ENCODE data around the gene FGD5.

FGD5 gene

GRCh38 chr3:14920536-14920935, 101.8 kb downstream of the FGD5 start:
- no peaks in the 10 kb centered on the region for H3K27me3 ChIP-seq (ENCODE audit: insufficient read depth, low read length, poor library complexity)
- peak overlapping the region; percentile 25; the same call in 1 of the 2 replicates for H3K27ac ChIP-seq (ENCODE audit: low read length)
- DNase-seq (no peak), ATAC-seq (ENCODE audit: insufficient read depth, low read depth) (peak; percentile 38)
- no peaks in the 10 kb centered on the region for H3K36me3 ChIP-seq (ENCODE audit: insufficient read depth, low read length)
- H3K4me2 ChIP-seq (ENCODE audit: insufficient read depth, low read length), result no peak overlapping the region
- H2AFZ ChIP-seq (ENCODE audit: low read depth, low read length), result peak overlapping the region; percentile 37; the same call in 1 of the 2 replicates
- no peak overlapping the region for H3K4me3 ChIP-seq (ENCODE audit: low read depth in 1 of 2, low read length in 2 of 2)
- H3K4me1 ChIP-seq (ENCODE audit: insufficient read depth, low read length), result peaks cover 13% of the 10 kb centered on the region
- TF ChIP-seq EZH2 (IDR thresholded peaks at IDR 0.05; ENCODE audit: borderline replicate concordance, low read depth, low read length, severe bottlenecking) (no peak), CTCF (IDR thresholded peaks at IDR 0.05; ENCODE audit: borderline replicate concordance, extremely low read depth, low read length, poor library complexity, severe bottlenecking) (no peak)
- H3K9me3 ChIP-seq (ENCODE audit: insufficient read depth, low read length, severe bottlenecking), result no peaks in the 10 kb centered on the region
- H3K9ac ChIP-seq (ENCODE audit: low read depth, low read length), result peak overlapping the region; percentile 0; the same call in 1 of the 2 replicates
- H3K79me2 ChIP-seq (ENCODE audit: insufficient read depth, low read length), result no peaks in the 10 kb centered on the region
- H4K20me1 ChIP-seq (ENCODE audit: insufficient read depth, low read length), result no peaks in the 10 kb centered on the region

- DNase-seq, result peak; percentile 90
- H3K4me1 ChIP-seq (ENCODE audit: insufficient read depth, low read length), result peaks cover 13% of the 10 kb centered on the region
- TF ChIP-seq CTCF (IDR thresholded peaks at IDR 0.05; ENCODE audit: borderline replicate concordance, extremely low read depth, low read length, poor library complexity, severe bottlenecking), result peak; percentile 98
- no peak for TF ChIP-seq EZH2 (IDR thresholded peaks at IDR 0.05; ENCODE audit: borderline replicate concordance, low read depth, low read length, severe bottlenecking)
- H2AFZ ChIP-seq (ENCODE audit: low read depth, low read length), result peak overlapping the region; percentile 37
- H3K79me2 ChIP-seq (ENCODE audit: insufficient read depth, low read length), result no peaks in the 10 kb centered on the region
- ATAC-seq (ENCODE audit: insufficient read depth, low read depth), result peak; percentile 94
- H3K9me3 ChIP-seq (ENCODE audit: insufficient read depth, low read length, severe bottlenecking), result no peaks in the 10 kb centered on the region
- no peaks in the 10 kb centered on the region; the same call in 1 of the 2 replicates for H3K36me3 ChIP-seq (ENCODE audit: insufficient read depth, low read length)
- H4K20me1 ChIP-seq (ENCODE audit: insufficient read depth, low read length), result no peaks in the 10 kb centered on the region
- no peak overlapping the region for H3K4me3 ChIP-seq (ENCODE audit: low read depth in 1 of 2, low read length in 2 of 2)
- H3K27me3 ChIP-seq (ENCODE audit: insufficient read depth, low read length, poor library complexity), result no peaks in the 10 kb centered on the region
- H3K4me2 ChIP-seq (ENCODE audit: insufficient read depth, low read length), result no peak overlapping the region
- H3K27ac ChIP-seq (ENCODE audit: low read length), result peak overlapping the region; percentile 25; the same call in 1 of the 2 replicates
- peak overlapping the region; percentile 0; the same call in 1 of the 2 replicates for H3K9ac ChIP-seq (ENCODE audit: low read depth, low read length)
These were observed 102.4 kb downstream of the FGD5 start for GRCh38 chr3:14921034-14921616.

GRCh38 chr3:14921811-14922705, 103.3 kb downstream of the FGD5 start:
- H2AFZ ChIP-seq (ENCODE audit: low read depth, low read length), result no peak overlapping the region
- H3K27ac ChIP-seq (ENCODE audit: low read length), result no peak overlapping the region
- H3K79me2 ChIP-seq (ENCODE audit: insufficient read depth, low read length), result no peaks in the 10 kb centered on the region
- H3K4me1 ChIP-seq (ENCODE audit: insufficient read depth, low read length), result peaks cover 13% of the 10 kb centered on the region
- H3K4me3 ChIP-seq (ENCODE audit: low read depth in 1 of 2, low read length in 2 of 2), result no peak overlapping the region
- no peak overlapping the region for H3K9ac ChIP-seq (ENCODE audit: low read depth, low read length)
- no peaks in the 10 kb centered on the region; the same call in 1 of the 2 replicates for H3K36me3 ChIP-seq (ENCODE audit: insufficient read depth, low read length)
- ATAC-seq (ENCODE audit: insufficient read depth, low read depth) (no peak), DNase-seq (no peak)
- H4K20me1 ChIP-seq (ENCODE audit: insufficient read depth, low read length), result no peaks in the 10 kb centered on the region
- no peaks in the 10 kb centered on the region for H3K9me3 ChIP-seq (ENCODE audit: insufficient read depth, low read length, severe bottlenecking)
- no peak overlapping the region for H3K4me2 ChIP-seq (ENCODE audit: insufficient read depth, low read length)
- H3K27me3 ChIP-seq (ENCODE audit: insufficient read depth, low read length, poor library complexity), result no peaks in the 10 kb centered on the region
- TF ChIP-seq EZH2 (IDR thresholded peaks at IDR 0.05; ENCODE audit: borderline replicate concordance, low read depth, low read length, severe bottlenecking) (no peak), CTCF (IDR thresholded peaks at IDR 0.05; ENCODE audit: borderline replicate concordance, extremely low read depth, low read length, poor library complexity, severe bottlenecking) (no peak)

Measured in DND-41 (cell line).